GM23248 (cell line): ENCODE data around the gene ARAP2. TPM values are rescaled to one million over a fixed set of nuclear protein-coding genes. Genes with fewer than 3 reads are reported as not detected.

Experiments
- DNase-seq: peaks from one replicate; pipeline ENCODE4 v3.0.0-alpha.2; 2015
- H2AFZ ChIP-seq: fragments of 200-600 bp; sonication (generic); 2 replicates; pipeline ENCODE4 v1.6.1; 2016; ENCODE audit warnings: antibody characterized with exemption
- H3F3A ChIP-seq: fragments of 200-600 bp; sonication (generic); 2 replicates; pipeline ENCODE4 v1.6.1; 2016; ENCODE audit warnings: mild to moderate bottlenecking, antibody characterized with exemption, mixed run types; ENCODE audit not compliant: insufficient read depth
- H3K27ac ChIP-seq: fragments of 200-600 bp; sonication (generic); 2 replicates; pipeline ENCODE4 v1.5.1; 2016; ENCODE audit warnings: mild to moderate bottlenecking
- H3K27me3 ChIP-seq: fragments of 200-600 bp; sonication (generic); replicated peaks from 2 replicates; pipeline ENCODE4 v1.6.1; 2016; ENCODE audit warnings: mild to moderate bottlenecking; ENCODE audit not compliant: insufficient read depth
- H3K36me3 ChIP-seq: fragments of 200-600 bp; sonication (generic); 2 replicates; pipeline ENCODE4 v1.6.1; 2016; ENCODE audit warnings: low read depth, mild to moderate bottlenecking
- H3K4me1 ChIP-seq: fragments of 200-600 bp; sonication (generic); 2 replicates; pipeline ENCODE4 v1.6.1; 2016; ENCODE audit warnings: mild to moderate bottlenecking; ENCODE audit not compliant: insufficient read depth
- H3K4me2 ChIP-seq: fragments of 200-600 bp; sonication (generic); one replicate; pipeline ENCODE4 v1.6.1; 2016; ENCODE audit warnings: mild to moderate bottlenecking; ENCODE audit not compliant: unreplicated experiment
- H3K4me3 ChIP-seq: fragments of 200-600 bp; sonication (generic); 2 replicates; pipeline ENCODE4 v1.5.1; 2016; ENCODE audit warnings: mild to moderate bottlenecking
- H3K79me2 ChIP-seq: fragments of 200-600 bp; sonication (generic); 2 replicates; pipeline ENCODE4 v1.6.1; 2016; ENCODE audit warnings: mild to moderate bottlenecking; ENCODE audit not compliant: insufficient read depth
- H3K9ac ChIP-seq: fragments of 200-600 bp; sonication (generic); 2 replicates; pipeline ENCODE4 v1.6.1; 2016; ENCODE audit warnings: mild to moderate bottlenecking
- H3K9me2 ChIP-seq: fragments of 200-600 bp; sonication (generic); 2 replicates; pipeline ENCODE4 v1.6.1; 2016; ENCODE audit warnings: mixed run types, mild to moderate bottlenecking, moderate library complexity; ENCODE audit not compliant: insufficient read depth
- H3K9me3 ChIP-seq: fragments of 200-600 bp; sonication (generic); one replicate; pipeline ENCODE4 v1.6.1; 2017; ENCODE audit warnings: low read depth
- H4K20me1 ChIP-seq: fragments of 200-600 bp; sonication (generic); 2 replicates; pipeline ENCODE4 v1.6.0; 2016; ENCODE audit not compliant: insufficient read depth
- EZH2 ChIP-seq: fragments of 200-600 bp; sonication (generic); IDR thresholded peaks from 2 replicates; pipeline ENCODE4 v1.6.1; 2018; ENCODE audit warnings: antibody characterized with exemption, mild to moderate bottlenecking; ENCODE audit not compliant: insufficient read depth, poor library complexity, severe bottlenecking
- EZH2phosphoT487 ChIP-seq: fragments of 200-600 bp; sonication (generic); IDR thresholded peaks from 2 replicates; pipeline ENCODE4 v1.6.1; 2018; ENCODE audit warnings: antibody characterized with exemption, moderate library complexity, mild to moderate bottlenecking, low read depth; ENCODE audit not compliant: insufficient read depth
- WGBS, 2 experiments: methylation state at CpG; one replicate each; pipeline ENCODE4 v1.1.6; 2015 to 2017; ENCODE audit warnings: low lambda C conversion rate in 2 of 2, low coverage in 1 of 2; ENCODE audit errors: missing lambda C conversion rate in 2 of 2; 5-methylcytosine and 5-hydroxymethylcytosine counted together
- in situ Hi-C: fragments of 300-500 bp; cut with MboI; formaldehyde crosslinking; loops from 2 replicates; pipeline ENCODE4 v1.15.0; 2020
- polyA plus RNA-seq: library from polyadenylated mRNA; unstranded; fragments of >200 nt; fragmentation: Nextera tagmentation; extraction: Ambion mirVana; gene quantifications from 2 replicates; pipeline ENCODE4 v1.2.1, GENCODE V29; 2016
- total RNA-seq: library from RNA; depleted of rRNA; stranded (reverse); fragments of >200 nt; shearing (Covaris generic); gene quantifications from 2 replicates; pipeline ENCODE4 v1.2.3, GENCODE V29; 2014

ARAP2 gene
- total and polyA plus RNA-seq, 2 experiments from 2014 or later: not detected

GRCh38 chr4:36037127-36037526, 207.2 kb downstream of the ARAP2 start:
- in situ Hi-C loops: no loop called here

GRCh38 chr4:36029951-36030350, 214.4 kb downstream of the ARAP2 start:
- Histone ChIP-seq H3K4me2 (no peak overlapping the region), H3K9me2 (no peaks in the 10 kb centered on the region), H3K9me3 (peaks cover 4% of the 10 kb centered on the region), H3F3A (no peaks in the 10 kb centered on the region), H3K4me3 (no peak overlapping the region), H3K36me3 (no peaks in the 10 kb centered on the region), H3K79me2 (no peaks in the 10 kb centered on the region), H4K20me1 (no peaks in the 10 kb centered on the region), H3K4me1 (no peaks in the 10 kb centered on the region), H3K27ac (no peak overlapping the region), H3K27me3 (no peaks in the 10 kb centered on the region), H2AFZ (no peak overlapping the region), H3K9ac (no peak overlapping the region)
- in situ Hi-C loops: no loop called here
- no peak for DNase-seq
- TF ChIP-seq EZH2 (no peak), EZH2phosphoT487 (no peak)

More at GRCh38 chr4:36037127-36037526, 207.2 kb downstream of the ARAP2 start:
- Histone ChIP-seq H3K9me2 (no peaks in the 10 kb centered on the region), H3K27me3 (no peaks in the 10 kb centered on the region), H3K27ac (no peak overlapping the region), H3K79me2 (no peaks in the 10 kb centered on the region), H3K9me3 (no peaks in the 10 kb centered on the region), H4K20me1 (no peaks in the 10 kb centered on the region), H3K9ac (no peak overlapping the region), H3K4me3 (no peak overlapping the region), H3F3A (no peaks in the 10 kb centered on the region), H2AFZ (no peak overlapping the region), H3K4me2 (no peak overlapping the region), H3K36me3 (no peaks in the 10 kb centered on the region), H3K4me1 (no peaks in the 10 kb centered on the region)
- TF ChIP-seq EZH2phosphoT487: no peak
- TF ChIP-seq EZH2: no peak
- DNase-seq: no peak

GRCh38 chr4:36027203-36027602, 217.1 kb downstream of the ARAP2 start:
- Histone ChIP-seq H3K4me2 (no peak overlapping the region), H3F3A (no peaks in the 10 kb centered on the region), H2AFZ (no peak overlapping the region), H4K20me1 (no peaks in the 10 kb centered on the region), H3K9ac (no peak overlapping the region), H3K4me3 (no peak overlapping the region), H3K9me2 (no peaks in the 10 kb centered on the region), H3K4me1 (no peaks in the 10 kb centered on the region), H3K9me3 (peaks cover 4% of the 10 kb centered on the region), H3K27ac (no peak overlapping the region), H3K36me3 (no peaks in the 10 kb centered on the region), H3K27me3 (no peaks in the 10 kb centered on the region), H3K79me2 (no peaks in the 10 kb centered on the region)
- in situ Hi-C loops: no loop called here
- no peak for TF ChIP-seq EZH2
- DNase-seq: no peak
- 36 to 38% methylated on average over 5 of the region's 5 CpGs for WGBS, 2 experiments

GRCh38 chr4:36026348-36026880, 217.9 kb downstream of the ARAP2 start:
- TF ChIP-seq EZH2 (no peak), EZH2phosphoT487 (no peak)
- in situ Hi-C loops: no loop called here
- H3K4me1 ChIP-seq: no peaks in the 10 kb centered on the region
- H3K36me3 ChIP-seq: no peaks in the 10 kb centered on the region
- H3K9me2 ChIP-seq: no peaks in the 10 kb centered on the region
- no peak overlapping the region for H3K4me2 ChIP-seq
- 16 to 17% methylated on average over 6 of the region's 6 CpGs for WGBS, 2 experiments
- H2AFZ ChIP-seq: no peak overlapping the region
- H3K9me3 ChIP-seq: peaks cover 4% of the 10 kb centered on the region
- H4K20me1 ChIP-seq: no peaks in the 10 kb centered on the region
- no peak overlapping the region for H3K4me3 ChIP-seq
- no peak for DNase-seq
- no peak overlapping the region for H3K9ac ChIP-seq
- H3K27ac ChIP-seq: no peak overlapping the region
- H3K27me3 ChIP-seq: no peaks in the 10 kb centered on the region
- H3F3A ChIP-seq: no peaks in the 10 kb centered on the region
- no peaks in the 10 kb centered on the region for H3K79me2 ChIP-seq

- no peak overlapping the region for H3K27ac ChIP-seq
- no peak overlapping the region for H3K4me2 ChIP-seq
- H3F3A ChIP-seq: no peaks in the 10 kb centered on the region
- no peak overlapping the region for H2AFZ ChIP-seq
- H3K9ac ChIP-seq: no peak overlapping the region
- 10 to 16% methylated on average over 6 of the region's 6 CpGs for WGBS, 2 experiments
- H3K4me3 ChIP-seq: no peak overlapping the region
- H3K36me3 ChIP-seq: no peaks in the 10 kb centered on the region
- H3K27me3 ChIP-seq: no peaks in the 10 kb centered on the region
- peaks cover 4% of the 10 kb centered on the region for H3K9me3 ChIP-seq
- TF ChIP-seq EZH2 (no peak), EZH2phosphoT487 (no peak)
- no peak for DNase-seq
- in situ Hi-C loops: no loop called here
- H3K79me2 ChIP-seq: no peaks in the 10 kb centered on the region
- H3K4me1 ChIP-seq: no peaks in the 10 kb centered on the region
- H4K20me1 ChIP-seq: no peaks in the 10 kb centered on the region
- H3K9me2 ChIP-seq: no peaks in the 10 kb centered on the region
Observed at GRCh38 chr4:36024901-36025660, 219.2 kb downstream of the ARAP2 start.
